ENCODE results near the gene MORC4. TPM values are rescaled to one million over a fixed set of nuclear protein-coding genes. Genes with fewer than 3 reads are reported as not detected.
A peak's percentile ranks its signal among the peaks of the same experiment; 100 is the strongest.

Gene MORC4
- total and polyA plus RNA-seq, 2 of the 4 experiments (the other 2 are of a cell fraction), result 17.5 to 34.2 TPM

GRCh38 chrX:106973433-106974149, 26.4 kb downstream of the MORC4 start:
- no peak overlapping the region for H4K91ac ChIP-seq (ENCODE audit: insufficient read depth, low read depth, low read length)
- H3K4ac ChIP-seq (ENCODE audit: low read depth, low read length), result no peak overlapping the region
- no peak overlapping the region for H3K14ac ChIP-seq (replicated peaks; ENCODE audit: low read depth, low read length)
- DNase-seq (peak; percentile 5), ATAC-seq (ENCODE audit: low read depth) (no peak)
- no peak overlapping the region for H3K9ac ChIP-seq (ENCODE audit: low read depth, low read length)
- no peak overlapping the region for H4K5ac ChIP-seq (ENCODE audit: low read depth, low read length)
- no peaks in the 10 kb centered on the region for H3K36me3 ChIP-seq (ENCODE audit: control insufficient read depth, insufficient read depth, low read length)
- no peak overlapping the region for H2BK20ac ChIP-seq (ENCODE audit: low read depth, low read length)
- H4K20me1 ChIP-seq (ENCODE audit: insufficient read depth, low read length), result no peaks in the 10 kb centered on the region
- H2AK5ac ChIP-seq (ENCODE audit: low read depth, low read length), result no peak overlapping the region
- no peaks in the 10 kb centered on the region for H3K9me3 ChIP-seq (ENCODE audit: control insufficient read depth, insufficient read depth, low read length)
- H2AK9ac ChIP-seq (replicated peaks; ENCODE audit: low read depth, low read length, poor library complexity), result no peak overlapping the region
- no peak overlapping the region for H3K18ac ChIP-seq (ENCODE audit: low read depth, low read length)
- H3K4me1 ChIP-seq (ENCODE audit: control insufficient read depth, insufficient read depth, low read length), result no peaks in the 10 kb centered on the region
- BruUV-seq (replicated peaks), result no TSS peak
- no CpG with 5 or more reads among the region's 5 CpGs for WGBS, 2 experiments (ENCODE audit: extremely low coverage in 2 of 2, insufficient read length in 1 of 2)
- TF ChIP-seq POLR2A (IDR thresholded peaks at IDR 0.05; ENCODE audit: low read depth, low read length), result no peak
- TF ChIP-seq BHLHE40 (IDR thresholded peaks at IDR 0.05; ENCODE audit: low read depth, low read length), result no peak
- TF ChIP-seq CEBPB (IDR thresholded peaks at IDR 0.05; ENCODE audit: low read depth, low read length), result peak; percentile 63
- TF ChIP-seq RCOR1 (IDR thresholded peaks at IDR 0.05; ENCODE audit: insufficient replicate concordance, low read length), result no peak
- no peak for TF ChIP-seq USF2 (IDR thresholded peaks at IDR 0.05; ENCODE audit: low read depth, low read length)
- CTCF ChIA-PET, result no interaction called here
- H3K27me3 ChIP-seq (ENCODE audit: control insufficient read depth, insufficient read depth, low read length), result no peaks in the 10 kb centered on the region
- H3K9me1 ChIP-seq (ENCODE audit: insufficient read depth, low read length), result no peaks in the 10 kb centered on the region
- intact Hi-C loops (cut with micrococcal nuclease) (no loop called here), dilution Hi-C loops (cut with HindIII; ENCODE audit: low sequenced_read_pairs, unreplicated experiment) (no loop called here), in situ Hi-C loops (cut with MboI; ENCODE audit: low sequenced_read_pairs) (no loop called here)
- H2AFZ ChIP-seq (replicated peaks; ENCODE audit: low read length, poor library complexity), result no peak overlapping the region
- H2BK5ac ChIP-seq (ENCODE audit: low read depth, low read length, poor library complexity, severe bottlenecking), result no peak overlapping the region
- H2BK15ac ChIP-seq (ENCODE audit: low read depth, low read length), result no peak overlapping the region
- H3K79me1 ChIP-seq (ENCODE audit: low read depth in 1 of 2, low read length in 2 of 2), result peaks cover 0 to 2% of the 10 kb centered on the region in 2 experiments; a peak in 1 of 4 replicates
- no peak overlapping the region for H3K4me2 ChIP-seq (ENCODE audit: low read depth, low read length)
- no peak overlapping the region for H3K27ac ChIP-seq (ENCODE audit: insufficient read depth, low read length)
- no peak overlapping the region for H3K23ac ChIP-seq (ENCODE audit: low read depth, low read length)
- no peak overlapping the region for H3K56ac ChIP-seq (ENCODE audit: extremely low read depth, insufficient read depth, low read length)
- no peak overlapping the region for H2BK120ac ChIP-seq (ENCODE audit: low read depth, low read length)
- POLR2A ChIA-PET (ENCODE audit: unreplicated experiment), result no interaction called here
- H3K4me3 ChIP-seq (ENCODE audit: insufficient read depth, low read depth, low read length), result no peak overlapping the region
- no peak overlapping the region for H4K8ac ChIP-seq (ENCODE audit: low read depth in 2 of 2, low read length in 2 of 2)
